Measurements from ENCODE around the gene SLAMF9. TPM values are rescaled to one million over a fixed set of nuclear protein-coding genes. Genes with fewer than 3 reads are reported as not detected.

The SLAMF9 gene
- total and polyA plus RNA-seq, 2 of the 8 experiments (the other 6 are each of a cell fraction or from before 2014, with no cell fraction given), result not detected

GRCh38 chr1:159913451-159914192 is 40.4 kb downstream of the SLAMF9 start:
- Histone ChIP-seq H2BK120ac (replicated peaks; ENCODE audit: low read depth, low read length) (peak overlapping the region; percentile 6), H4K8ac (ENCODE audit: extremely low read depth, insufficient read depth, low read length) (no peak overlapping the region), H3K9ac (replicated peaks in 1 of 4; ENCODE audit: extremely low read depth in 1 of 4, low read depth in 3 of 4, low read length in 3 of 4) (no peak overlapping the region), H3K23ac (ENCODE audit: insufficient read length) (no peak overlapping the region), H4K5ac (ENCODE audit: insufficient read length, low read depth, low read length) (no peak overlapping the region), H3K4me2 (ENCODE audit: insufficient read depth in 1 of 2, low read depth in 2 of 2, low read length in 2 of 2) (peak overlapping the region; percentile 27; a peak in 2 of 4 replicates), H3K18ac (ENCODE audit: extremely low read depth, low read length) (peak overlapping the region; percentile 68; the same call in 1 of the 2 replicates), H2BK12ac (ENCODE audit: low read depth, low read length) (peak overlapping the region; percentile 82), H3K27me3 (replicated peaks in 1 of 4; ENCODE audit: control insufficient read depth in 3 of 4, extremely low read depth in 1 of 4, insufficient read depth in 3 of 4, low read length in 3 of 4) (no peaks in the 10 kb centered on the region; a peak in 1 of 7 replicates), H3K4me3 (ENCODE audit: extremely low read depth in 1 of 4, insufficient read depth in 2 of 4, low read depth in 3 of 4, low read length in 4 of 4) (0 out of 8 replicates have a peak overlapping the region, but pooled peaks of 1 of the 4 experiments have one; percentile 3), H3K4ac (replicated peaks; ENCODE audit: insufficient read length, low read depth, low read length) (no peak overlapping the region), H3K79me1 (ENCODE audit: low read depth, low read length) (no peaks in the 10 kb centered on the region), H3K27ac (ENCODE audit: low read depth, low read length) (0 out of 2 replicates have a peak overlapping the region, but pooled peaks have one; percentile 20), H4K20me1 (replicated peaks in 1 of 2; ENCODE audit: control insufficient read depth in 1 of 2, insufficient read depth in 2 of 2, low read length in 2 of 2) (no peaks in the 10 kb centered on the region), H2AK5ac (ENCODE audit: low read depth, low read length) (peak overlapping the region; percentile 56), H3K79me2 (ENCODE audit: control insufficient read depth in 1 of 2, insufficient read depth in 2 of 2, low read length in 2 of 2) (no peaks in the 10 kb centered on the region), H2BK20ac (ENCODE audit: low read length) (peak overlapping the region; percentile 16; the same call in 1 of the 2 replicates), H3K36me3 (ENCODE audit: control insufficient read depth in 2 of 4, insufficient read depth in 4 of 4, low read length in 3 of 4) (peaks cover 0 to 7% (median 0%) of the 10 kb centered on the region in 4 experiments; a peak in 1 of 8 replicates), H3K56ac (replicated peaks; ENCODE audit: insufficient read length, low read depth, low read length) (no peak overlapping the region), H3K23me2 (ENCODE audit: low read depth, low read length) (no peaks in the 10 kb centered on the region), H3K14ac (ENCODE audit: insufficient read length) (no peak overlapping the region), H3K9me3 (ENCODE audit: insufficient read depth in 2 of 2, low read depth in 1 of 2, low read length in 1 of 2) (no peaks in the 10 kb centered on the region), H3K4me1 (replicated peaks in 1 of 4; ENCODE audit: control insufficient read depth in 3 of 4, insufficient read depth in 4 of 4, low read length in 3 of 4) (peaks cover 17 to 39% (median 25%) of the 10 kb centered on the region in 4 experiments), H2AFZ (ENCODE audit: low read length) (no peak overlapping the region), H4K91ac (replicated peaks; ENCODE audit: insufficient read length, low read length) (peak overlapping the region; percentile 22), H2BK15ac (ENCODE audit: low read length) (no peak overlapping the region), H2BK5ac (ENCODE audit: low read depth, low read length) (peak overlapping the region; percentile 47)
- ChIA-PET POLR2A (ENCODE audit: partially characterized antibody) (interaction anchor here (0.7 to 3.0 kb wide), 3 partner anchors 11 to 19 kb away, joined by 3 to 14 read pairs (median 3); partner anchors contain the start of gene TAGLN2), CTCF (ENCODE audit: partially characterized antibody) (interaction anchor here (0.6 to 7.5 kb wide), 3 partner anchors 20 to 1861 kb away, joined by 4 to 43 read pairs (median 5); no protein-coding TSS in a partner anchor)
- TF ChIP-seq, protein P1, sequence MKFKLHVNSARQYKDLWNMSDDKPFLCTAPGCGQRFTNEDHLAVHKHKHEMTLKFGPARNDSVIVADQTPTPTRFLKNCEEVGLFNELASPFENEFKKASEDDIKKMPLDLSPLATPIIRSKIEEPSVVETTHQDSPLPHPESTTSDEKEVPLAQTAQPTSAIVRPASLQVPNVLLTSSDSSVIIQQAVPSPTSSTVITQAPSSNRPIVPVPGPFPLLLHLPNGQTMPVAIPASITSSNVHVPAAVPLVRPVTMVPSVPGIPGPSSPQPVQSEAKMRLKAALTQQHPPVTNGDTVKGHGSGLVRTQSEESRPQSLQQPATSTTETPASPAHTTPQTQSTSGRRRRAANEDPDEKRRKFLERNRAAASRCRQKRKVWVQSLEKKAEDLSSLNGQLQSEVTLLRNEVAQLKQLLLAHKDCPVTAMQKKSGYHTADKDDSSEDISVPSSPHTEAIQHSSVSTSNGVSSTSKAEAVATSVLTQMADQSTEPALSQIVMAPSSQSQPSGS (IDR thresholded peaks at IDR 0.05; ENCODE audit: low read length), result no peak
- TF ChIP-seq TBP (IDR thresholded peaks at IDR 0.05; ENCODE audit: low read depth, low read length), result no peak
- peak; percentile 80; the same call in 1 of the 2 replicates for TF ChIP-seq TCF12 (IDR thresholded peaks at IDR 0.05; ENCODE audit: low read depth, low read length)
- no peak for TF ChIP-seq CBX5 (IDR thresholded peaks at IDR 0.05; ENCODE audit: low read depth, low read length)
- WGBS, 2 experiments (ENCODE audit: extremely low coverage in 1 of 2, insufficient coverage in 1 of 2, insufficient read length in 1 of 2, insufficient replicate concordance in 2 of 2, low coverage in 1 of 2, low lambda C conversion rate in 2 of 2, missing lambda C conversion rate in 1 of 2), result 38% methylated on average over 5 of the region's 5 CpGs; no CpG with 5 or more reads in 1 of the 2 experiments
- peak; percentile 36 for FAIRE-seq
- no peak for DNase-seq (ENCODE audit: low read depth in 1 of 2, low spot score in 2 of 2)

Measured in H1 (cell line).